HAP-1 (cell line): ENCODE data around the gene LTN1.
A peak's percentile ranks its signal among the peaks of the same experiment; 100 is the strongest.
"Not testable (repeated sequence)": the region's sequence is repeated elsewhere in the genome, so short reads cannot be mapped to it uniquely, and the experiment has no call there.

Experiments used
- DNase-seq, 2 experiments: peaks; one replicate each; pipeline ENCODE4 v3.0.0-alpha.2; 2016 to 2020; ENCODE audit warnings: low spot score in 2 of 2
- H3K27me3 ChIP-seq: fragments of 250-450 bp; sonication (Bioruptor Pico); 2 replicates; pipeline ENCODE4 v1.5.1; 2020; ENCODE audit warnings: low read depth, mild to moderate bottlenecking, moderate library complexity
- H3K36me3 ChIP-seq: fragments of 250-450 bp; sonication (Bioruptor Pico); replicated peaks from 2 replicates; pipeline ENCODE4 v1.5.1; 2020; ENCODE audit warnings: mild to moderate bottlenecking
- H3K4me1 ChIP-seq: fragments of 250-450 bp; sonication (Bioruptor Pico); 2 replicates; pipeline ENCODE4 v1.5.1; 2020; ENCODE audit warnings: mild to moderate bottlenecking
- H3K4me3 ChIP-seq: fragments of 250-450 bp; sonication (Bioruptor Pico); 2 replicates; pipeline ENCODE4 v1.5.1; 2020; ENCODE audit warnings: mild to moderate bottlenecking, moderate library complexity
- H3K9me3 ChIP-seq: fragments of 250-450 bp; sonication (Bioruptor Pico); 2 replicates; pipeline ENCODE4 v1.5.1; 2020; ENCODE audit warnings: mild to moderate bottlenecking, moderate library complexity
- in situ Hi-C: fragments of 300-500 bp; cut with MboI; formaldehyde crosslinking; loops from 3 replicates; pipeline ENCODE4 v1.14.3; 2020; ENCODE audit warnings: low sequenced_read_pairs, inconsistent platforms, mixed read lengths

Gene LTN1

GRCh38 chr21:28992526-28993292 is at the start of gene LTN1:
TSS of gene LTN1 (minus strand) at chr21:28992877. CDS start at chr21:28992805, 72 bp downstream.
- DNase-seq = peak; percentile 96 to 99
- in situ Hi-C loops = no loop called here
- Histone ChIP-seq H3K4me1 (peaks cover 6% of the 10 kb centered on the region), H3K4me3 (peak within 1 kb of the TSS; percentile 77), H3K36me3 (no peaks in the 10 kb centered on the region; the same call in 1 of the 2 replicates), H3K9me3 (no peaks in the 10 kb centered on the region), H3K27me3 (no peaks in the 10 kb centered on the region)

- H3K27me3 ChIP-seq = no peaks in the 10 kb centered on the region
- no peak for DNase-seq
- H3K36me3 ChIP-seq = peaks cover 88% of the 10 kb centered on the region
- in situ Hi-C loops = no loop called here
- H3K9me3 ChIP-seq = no peaks in the 10 kb centered on the region
- no peaks in the 10 kb centered on the region for H3K4me1 ChIP-seq
- H3K4me3 ChIP-seq = no peak overlapping the region
Measured at GRCh38 chr21:29034678-29035077, 42.0 kb upstream of the LTN1 start.

DNA sequence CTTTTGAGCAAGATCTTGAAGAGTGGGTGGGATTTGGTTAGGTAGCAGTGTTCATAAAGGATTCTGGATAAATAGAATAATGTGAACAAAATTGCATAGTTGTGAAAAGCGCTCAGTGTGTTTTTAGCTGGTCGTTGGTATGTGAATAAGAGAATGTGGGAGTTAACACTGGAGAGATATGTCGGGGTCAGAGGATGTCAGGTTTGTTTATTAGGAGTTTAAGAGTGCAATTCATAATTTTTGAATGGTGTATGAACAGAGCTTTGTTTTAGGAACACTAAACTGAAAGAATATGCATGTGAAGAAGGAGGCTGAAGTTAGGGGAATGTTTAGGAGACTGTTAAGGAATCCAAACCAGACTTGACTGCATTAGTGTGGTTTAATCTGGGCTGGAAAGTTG is 41.2 kb upstream of the LTN1 start:
- no peak for DNase-seq
- in situ Hi-C loops = no loop called here
- H3K4me1 ChIP-seq = no peaks in the 10 kb centered on the region
- H3K9me3 ChIP-seq = no peaks in the 10 kb centered on the region
- H3K27me3 ChIP-seq = no peaks in the 10 kb centered on the region
- H3K4me3 ChIP-seq = no peak overlapping the region
- H3K36me3 ChIP-seq = peaks cover 87% of the 10 kb centered on the region

- Histone ChIP-seq H3K9me3 (no peaks in the 10 kb centered on the region), H3K27me3 (no peaks in the 10 kb centered on the region), H3K4me1 (no peaks in the 10 kb centered on the region), H3K4me3 (no peak overlapping the region), H3K36me3 (peaks cover 81% of the 10 kb centered on the region)
- in situ Hi-C loops = no loop called here
- DNase-seq = no peak
Measured at GRCh38 chr21:29033301-29033700, 40.6 kb upstream of the LTN1 start.

DNA sequence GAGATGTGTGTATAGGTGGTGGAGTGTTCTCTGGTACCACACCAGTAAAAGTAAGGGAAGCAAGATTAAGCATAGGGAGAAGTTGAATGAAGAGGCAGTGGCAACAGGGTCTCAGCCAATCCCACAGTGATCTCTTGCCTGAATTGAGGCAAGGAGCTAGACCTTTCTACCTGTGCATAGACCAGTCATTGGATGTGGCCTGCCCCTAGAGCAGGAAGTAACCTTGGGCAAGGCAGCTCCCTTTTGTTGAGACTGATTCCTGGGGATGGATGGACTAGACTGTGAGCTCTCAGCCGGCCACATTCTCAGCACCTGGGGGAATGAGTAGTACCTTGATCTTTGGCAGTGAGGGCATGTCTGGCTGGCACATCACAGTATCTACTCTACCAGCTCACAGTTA is 38.2 kb upstream of the LTN1 start:
- in situ Hi-C loops = no loop called here
- H3K36me3 ChIP-seq = peaks cover 59% of the 10 kb centered on the region
- no peaks in the 10 kb centered on the region for H3K9me3 ChIP-seq
- H3K27me3 ChIP-seq = no peaks in the 10 kb centered on the region
- peaks cover 8% of the 10 kb centered on the region for H3K4me1 ChIP-seq
- no peak for DNase-seq
- no peak overlapping the region for H3K4me3 ChIP-seq

GRCh38 chr21:29029524-29029923 is 36.8 kb upstream of the LTN1 start:
- in situ Hi-C loops = no loop called here
- peaks cover 48% of the 10 kb centered on the region for H3K36me3 ChIP-seq
- H3K27me3 ChIP-seq = no peaks in the 10 kb centered on the region
- H3K9me3 ChIP-seq = no peaks in the 10 kb centered on the region
- no peak overlapping the region for H3K4me3 ChIP-seq
- peaks cover 12% of the 10 kb centered on the region for H3K4me1 ChIP-seq
- no peak for DNase-seq

- H3K4me1 ChIP-seq = peaks cover 12% of the 10 kb centered on the region
Measured at GRCh38 chr21:29025328-29025713, 32.6 kb upstream of the LTN1 start.

DNA sequence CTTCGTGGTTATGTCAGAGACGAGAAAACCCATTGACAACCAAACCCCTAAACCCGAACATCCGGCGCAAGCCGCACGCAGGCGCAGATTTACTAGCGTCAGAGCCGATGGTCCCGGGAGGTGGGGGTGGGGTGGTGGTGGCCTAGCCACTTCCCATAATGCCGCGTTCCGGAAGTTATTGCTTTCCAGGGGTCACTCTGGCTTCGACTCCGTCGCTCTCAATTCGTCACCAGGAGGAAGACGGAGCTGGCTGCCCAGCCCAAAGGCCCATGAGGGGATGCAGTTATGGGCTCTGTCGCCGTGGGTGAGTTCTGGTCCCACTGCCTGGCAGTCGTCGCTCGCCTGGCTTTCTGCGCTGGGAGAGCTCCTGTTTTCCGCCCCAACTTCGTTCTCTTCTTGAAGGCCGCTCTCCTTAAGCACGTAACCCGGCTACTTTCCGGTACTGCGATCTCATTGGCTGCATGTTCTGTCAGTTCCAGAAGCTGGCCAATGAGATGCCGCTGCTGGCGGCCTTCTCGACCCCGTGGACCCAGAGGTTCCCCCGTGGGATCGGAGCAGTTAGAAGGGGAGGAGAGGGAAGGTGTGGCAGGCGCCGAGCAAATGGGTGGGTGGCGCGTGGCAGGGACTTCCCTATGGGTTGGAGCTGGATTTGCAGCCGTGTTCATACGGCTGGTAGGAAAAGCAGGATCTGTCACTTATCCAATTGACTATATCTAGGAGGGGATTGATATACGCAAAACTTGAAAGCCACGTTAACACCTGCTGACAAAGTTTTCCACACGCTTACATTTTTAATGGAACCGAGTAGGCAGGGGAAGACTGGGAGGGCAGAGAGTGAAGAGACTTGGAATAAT is 32.0 kb upstream of the LTN1 start, which contains the start of gene USP16:
USP16 (plus strand) TSS at position 195 of the 854 bp plus-strand sequence. CDS start 3,246 bp downstream, outside the sequence.
- Histone ChIP-seq H3K9me3 (no peaks in the 10 kb centered on the region), H3K4me1 (peaks cover 16% of the 10 kb centered on the region), H3K36me3 (peaks cover 7% of the 10 kb centered on the region), H3K4me3 (peak within 1 kb of the TSS; percentile 97), H3K27me3 (no peaks in the 10 kb centered on the region)
- DNase-seq = peak; percentile 88 to 95
- in situ Hi-C loops = no loop called here

More at GRCh38 chr21:29025328-29025713, 32.6 kb upstream of the LTN1 start:
- DNase-seq = no peak
- in situ Hi-C loops = no loop called here
- Histone ChIP-seq H3K4me3 (peak overlapping the region; percentile 97), H3K9me3 (no peaks in the 10 kb centered on the region), H3K27me3 (no peaks in the 10 kb centered on the region), H3K36me3 (peaks cover 11% of the 10 kb centered on the region)

- no peaks in the 10 kb centered on the region for H3K36me3 ChIP-seq
- H3K4me3 ChIP-seq = no peak overlapping the region
- in situ Hi-C loops = no loop called here
- no peak for DNase-seq
- H3K4me1 ChIP-seq = peaks cover 15% of the 10 kb centered on the region
- H3K27me3 ChIP-seq = no peaks in the 10 kb centered on the region
- H3K9me3 ChIP-seq = no peaks in the 10 kb centered on the region
Measured at GRCh38 chr21:29022166-29022565, 29.5 kb upstream of the LTN1 start.

GRCh38 chr21:29018540-29018939 is 25.9 kb upstream of the LTN1 start:
- H3K4me1 ChIP-seq = peaks cover 4% of the 10 kb centered on the region
- peak overlapping the region; percentile 82 for H3K4me3 ChIP-seq
- in situ Hi-C loops = no loop called here
- H3K9me3 ChIP-seq = no peaks in the 10 kb centered on the region
- no peaks in the 10 kb centered on the region for H3K27me3 ChIP-seq
- DNase-seq = no peak
- H3K36me3 ChIP-seq = no peaks in the 10 kb centered on the region

GRCh38 chr21:29017639-29018237 is 25.1 kb upstream of the LTN1 start:
- Histone ChIP-seq H3K36me3 (no peaks in the 10 kb centered on the region), H3K4me3 (peak overlapping the region; percentile 82), H3K4me1 (peaks cover 4% of the 10 kb centered on the region), H3K27me3 (no peaks in the 10 kb centered on the region), H3K9me3 (no peaks in the 10 kb centered on the region)
- in situ Hi-C loops = no loop called here
- no peak for DNase-seq

GRCh38 chr21:29011236-29011635 is 18.6 kb upstream of the LTN1 start:
- H3K4me3 ChIP-seq, in situ Hi-C loops, H3K27me3 ChIP-seq, H3K4me1 ChIP-seq, DNase-seq, H3K9me3 ChIP-seq: not testable (repeated sequence)
- peaks cover 26% of the 10 kb centered on the region for H3K36me3 ChIP-seq

DNA sequence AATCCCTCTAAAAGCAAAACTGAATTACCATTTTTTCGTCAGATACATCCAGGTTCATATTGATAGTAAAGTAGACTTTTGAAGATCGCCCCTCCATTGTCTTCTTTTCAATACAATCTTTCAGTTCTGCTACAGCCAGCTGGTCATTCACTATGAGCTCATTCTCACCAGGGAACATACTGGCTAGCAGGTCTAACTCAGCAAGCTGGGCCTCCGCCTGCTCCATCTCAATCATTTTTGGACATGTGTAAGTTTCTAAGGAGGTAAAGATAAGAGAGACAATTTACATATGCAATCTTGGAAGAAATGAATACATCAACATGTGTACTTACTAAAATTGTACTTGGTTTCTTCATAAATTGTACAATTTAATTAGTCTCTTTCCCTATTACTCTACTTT is 15.7 kb upstream of the LTN1 start:
- Histone ChIP-seq H3K27me3 (no peaks in the 10 kb centered on the region), H3K4me1 (no peaks in the 10 kb centered on the region), H3K4me3 (no peak overlapping the region), H3K36me3 (peaks cover 26% of the 10 kb centered on the region), H3K9me3 (no peaks in the 10 kb centered on the region)
- no peak for DNase-seq
- in situ Hi-C loops = no loop called here

- H3K36me3 ChIP-seq = peaks cover 26% of the 10 kb centered on the region
- no peak for DNase-seq
- no peak overlapping the region for H3K4me3 ChIP-seq
- in situ Hi-C loops = no loop called here
- no peaks in the 10 kb centered on the region for H3K27me3 ChIP-seq
- H3K4me1 ChIP-seq = no peaks in the 10 kb centered on the region; the same call in 1 of the 2 replicates
- H3K9me3 ChIP-seq = no peaks in the 10 kb centered on the region
Measured at GRCh38 chr21:29007810-29008209, 15.1 kb upstream of the LTN1 start.
